ENCODE measurements around the gene SDR42E1. TPM values are rescaled to one million over a fixed set of nuclear protein-coding genes. Genes with fewer than 3 reads are reported as not detected.
A peak's percentile ranks its signal among the peaks of the same experiment; 100 is the strongest.

The SDR42E1 gene
- total RNA-seq, 5 donors from 2014 or later (not counting 1 experiment from before 2014, with no cell fraction given), result 3.0 to 7.4 (median 5.0) TPM

DNA sequence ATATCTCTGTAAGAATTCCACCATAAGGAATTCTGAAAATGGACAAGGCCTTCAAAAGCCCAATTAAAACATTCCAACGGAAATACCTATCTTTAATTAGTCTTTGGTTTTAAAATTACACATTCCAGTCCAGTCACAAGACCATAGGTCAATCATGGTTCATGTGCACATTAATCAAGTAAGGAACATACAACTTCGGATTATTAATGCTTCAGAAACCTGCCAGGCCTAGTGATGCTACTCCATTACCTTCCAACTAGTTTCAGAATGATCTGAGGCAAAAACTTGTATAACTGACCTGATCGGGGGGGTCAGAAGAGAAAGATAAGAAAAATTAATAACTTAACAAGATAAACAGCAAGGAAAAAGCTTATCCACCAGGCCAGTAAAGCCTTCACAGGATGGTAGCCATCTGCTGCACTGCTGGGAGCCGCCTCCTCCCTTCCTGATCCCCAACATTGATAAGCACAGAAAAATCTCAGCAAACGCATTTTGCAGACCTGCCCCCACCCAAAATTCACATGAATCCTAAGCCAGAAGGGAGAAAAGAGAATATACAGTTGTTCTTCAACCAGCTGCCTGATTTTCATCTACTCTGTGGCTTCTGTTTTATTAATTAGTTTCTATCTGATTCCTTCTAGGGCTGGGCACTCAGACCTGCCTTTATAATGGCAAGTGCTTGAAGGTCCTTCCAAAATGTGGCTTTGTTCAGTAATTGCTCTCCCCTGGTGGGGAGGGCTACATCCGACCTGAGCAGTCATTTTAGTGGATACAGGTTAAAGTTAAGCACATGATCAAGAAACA lies 6.0 kb downstream of the SDR42E1 start:
- ATAC-seq (replicated peaks in 1 of 4), result no peak
- WGBS (ENCODE audit: insufficient coverage), result 100% methylated on average over 1 of the region's 6 CpGs
- H3K36me3 Mint-ChIP-seq, result peaks cover 22% of the 10 kb centered on the region

DNA sequence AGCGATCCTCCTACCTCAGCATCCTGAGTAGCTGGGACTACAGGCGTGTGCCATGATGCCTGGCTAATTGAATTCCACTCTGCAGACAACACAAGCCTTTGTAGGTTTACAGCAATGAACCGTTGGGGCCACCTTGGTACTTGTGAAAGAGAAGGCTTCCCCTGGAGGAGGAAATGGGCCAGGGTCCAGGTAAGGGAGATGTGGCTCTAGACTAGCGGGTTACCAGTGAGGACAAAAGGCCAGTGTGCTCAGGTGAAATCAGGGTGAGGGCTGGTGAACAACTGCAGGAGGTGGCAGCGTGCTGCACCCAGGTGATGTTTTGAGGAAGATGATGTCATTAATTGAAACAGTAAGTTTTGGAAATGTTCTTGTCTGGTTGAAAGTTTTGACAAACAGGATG lies 6.7 kb downstream of the SDR42E1 start:
- H3K27me3 Mint-ChIP-seq, result peaks cover 0 to 3% of the 10 kb centered on the region in 2 donors
- Histone ChIP-seq H3K36me3 (ENCODE audit: control insufficient read depth in 2 of 2, extremely low read depth in 1 of 2, insufficient read depth in 1 of 2, low read length in 1 of 2) (peaks cover 0 to 16% of the 10 kb centered on the region in 2 donors), H3K4me1 (ENCODE audit: control insufficient read depth in 1 of 2, extremely low read depth in 1 of 2, insufficient read depth in 2 of 2, low read length in 2 of 2) (no peaks in the 10 kb centered on the region), H3K9me3 (no peaks in the 10 kb centered on the region), H3K4me3 (ENCODE audit: control insufficient read depth in 1 of 2, extremely low read depth in 1 of 2, low read length in 1 of 2) (no peak overlapping the region), H3K27me3 (replicated peaks in 1 of 2; ENCODE audit: control insufficient read depth in 2 of 2, extremely low read depth in 1 of 2, insufficient read depth in 2 of 2, low read length in 1 of 2) (no peaks in the 10 kb centered on the region), H3K27ac (ENCODE audit: low read length) (no peak overlapping the region)
- H3K4me3 Mint-ChIP-seq, result no peak overlapping the region
- H3K4me1 Mint-ChIP-seq, result peaks cover 0 to 16% (median 7%) of the 10 kb centered on the region in 3 donors
- ChIA-PET POLR2A (no interaction called here), CTCF (no interaction called here)
- peaks cover 0 to 8% (median 0%) of the 10 kb centered on the region in 3 donors for H3K9me3 Mint-ChIP-seq
- H3K36me3 Mint-ChIP-seq, result peaks cover 23% of the 10 kb centered on the region
- DNase-seq (no peak), ATAC-seq (replicated peaks in 1 of 4) (no peak)
- 93% methylated on average over 3 of the region's 5 CpGs for WGBS (ENCODE audit: insufficient coverage)
- H3K27ac Mint-ChIP-seq, result peak overlapping the region in 1 of 2 donors; percentile 13

More for the DNA sequence above, 6.0 kb downstream of the SDR42E1 start:
- H3K27ac Mint-ChIP-seq, result no peak overlapping the region
- ChIA-PET CTCF (interaction anchor here in 1 of 2 donors (0.5 kb wide), 1 partner anchor 112 kb away, joined by 3 read pairs; no protein-coding TSS in a partner anchor), POLR2A (no interaction called here)
- H3K4me3 Mint-ChIP-seq, result no peak overlapping the region
- Histone ChIP-seq H3K4me3 (ENCODE audit: control insufficient read depth in 1 of 2, extremely low read depth in 1 of 2, low read length in 1 of 2) (no peak overlapping the region), H3K9me3 (no peaks in the 10 kb centered on the region), H3K27ac (ENCODE audit: low read length) (no peak overlapping the region), H3K36me3 (ENCODE audit: control insufficient read depth in 2 of 2, extremely low read depth in 1 of 2, insufficient read depth in 1 of 2, low read length in 1 of 2) (peaks cover 0 to 10% of the 10 kb centered on the region in 2 donors), H3K27me3 (replicated peaks in 1 of 2; ENCODE audit: control insufficient read depth in 2 of 2, extremely low read depth in 1 of 2, insufficient read depth in 2 of 2, low read length in 1 of 2) (no peaks in the 10 kb centered on the region), H3K4me1 (ENCODE audit: control insufficient read depth in 1 of 2, extremely low read depth in 1 of 2, insufficient read depth in 2 of 2, low read length in 2 of 2) (no peaks in the 10 kb centered on the region)
- peaks cover 0 to 8% (median 0%) of the 10 kb centered on the region in 3 donors for H3K9me3 Mint-ChIP-seq
- peaks cover 0 to 3% of the 10 kb centered on the region in 2 donors for H3K27me3 Mint-ChIP-seq
- no peak for DNase-seq
- H3K4me1 Mint-ChIP-seq, result peaks cover 0 to 20% (median 7%) of the 10 kb centered on the region in 3 donors

DNA sequence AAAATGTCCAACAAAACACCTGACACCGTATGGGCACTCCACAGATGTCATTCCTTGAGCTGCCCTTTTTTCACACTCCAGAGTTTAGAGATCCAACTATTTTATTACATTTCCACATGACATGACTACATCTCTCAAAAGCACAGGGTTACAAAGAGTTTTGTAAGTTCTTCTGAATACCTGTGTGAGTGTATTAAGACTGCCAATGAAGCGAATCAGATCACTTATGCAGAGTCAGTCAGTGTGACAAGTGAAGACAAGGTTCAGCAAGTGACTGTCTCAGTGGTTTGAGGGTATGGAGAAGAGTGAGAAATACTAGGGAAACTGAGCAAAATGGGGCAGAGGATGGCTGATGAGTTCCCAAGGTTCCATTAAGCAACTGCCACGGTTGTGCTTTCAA lies 8.4 kb downstream of the SDR42E1 start:
- Histone ChIP-seq H3K4me1 (ENCODE audit: control insufficient read depth in 1 of 2, extremely low read depth in 1 of 2, insufficient read depth in 2 of 2, low read length in 2 of 2) (no peaks in the 10 kb centered on the region), H3K9me3 (no peaks in the 10 kb centered on the region), H3K36me3 (ENCODE audit: control insufficient read depth in 2 of 2, extremely low read depth in 1 of 2, insufficient read depth in 1 of 2, low read length in 1 of 2) (peaks cover 0 to 32% of the 10 kb centered on the region in 2 donors), H3K27me3 (replicated peaks in 1 of 2; ENCODE audit: control insufficient read depth in 2 of 2, extremely low read depth in 1 of 2, insufficient read depth in 2 of 2, low read length in 1 of 2) (no peaks in the 10 kb centered on the region), H3K27ac (ENCODE audit: low read length) (no peak overlapping the region), H3K4me3 (ENCODE audit: control insufficient read depth in 1 of 2, extremely low read depth in 1 of 2, low read length in 1 of 2) (no peak overlapping the region)
- Mint-ChIP-seq H3K36me3 (peaks cover 19% of the 10 kb centered on the region), H3K27ac (no peak overlapping the region), H3K9me3 (peaks cover 0 to under 1% (median 0%) of the 10 kb centered on the region in 3 donors), H3K4me1 (peaks cover 0 to 11% (median 7%) of the 10 kb centered on the region in 3 donors), H3K4me3 (no peak overlapping the region), H3K27me3 (peaks cover 0 to 3% of the 10 kb centered on the region in 2 donors)
- ChIA-PET POLR2A (no interaction called here), CTCF (no interaction called here)
- no peak for ATAC-seq (replicated peaks in 1 of 4)
- no peak for DNase-seq
- 87% methylated on average over 3 of the region's 3 CpGs for WGBS (ENCODE audit: insufficient coverage)

DNA sequence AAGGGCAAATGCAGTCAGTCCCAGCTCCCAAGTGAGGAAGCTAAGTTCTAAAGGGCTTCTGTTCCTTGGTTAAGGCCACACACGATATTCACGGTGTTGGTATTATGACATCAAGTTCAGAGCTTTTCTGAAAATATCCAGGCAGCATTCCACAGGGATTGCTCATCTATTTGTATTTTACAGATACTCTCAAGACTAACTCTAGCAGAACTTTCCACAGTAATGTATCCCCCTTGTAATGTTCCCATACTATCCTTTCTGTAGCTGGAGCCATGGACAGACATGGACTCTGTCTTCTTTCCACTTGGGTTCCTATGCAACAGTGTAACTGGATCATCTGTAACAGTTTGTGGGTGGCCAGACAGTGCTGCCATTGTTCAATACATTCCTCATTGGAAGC lies 13.5 kb downstream of the SDR42E1 start:
- H3K36me3 ChIP-seq (ENCODE audit: control insufficient read depth in 2 of 2, extremely low read depth in 1 of 2, insufficient read depth in 1 of 2, low read length in 1 of 2), result peaks cover 3 to 39% of the 10 kb centered on the region in 2 donors
- POLR2A ChIA-PET, result no interaction called here
- H3K9me3 Mint-ChIP-seq, result no peaks in the 10 kb centered on the region
- no peak overlapping the region for H3K4me3 ChIP-seq (ENCODE audit: control insufficient read depth in 1 of 2, extremely low read depth in 1 of 2, low read length in 1 of 2)
- peaks cover 0 to 4% (median 0%) of the 10 kb centered on the region in 3 donors for H3K4me1 Mint-ChIP-seq
- CTCF ChIA-PET, result no interaction called here
- ATAC-seq (replicated peaks in 1 of 4), result no peak
- H3K27me3 ChIP-seq (replicated peaks in 1 of 2; ENCODE audit: control insufficient read depth in 2 of 2, extremely low read depth in 1 of 2, insufficient read depth in 2 of 2, low read length in 1 of 2), result no peaks in the 10 kb centered on the region
- peaks cover 15% of the 10 kb centered on the region for H3K36me3 Mint-ChIP-seq
- no peak overlapping the region for H3K27ac Mint-ChIP-seq
- no peak overlapping the region for H3K4me3 Mint-ChIP-seq
- 100% methylated on average over 2 of the region's 2 CpGs for WGBS (ENCODE audit: insufficient coverage)
- H3K27me3 Mint-ChIP-seq, result peaks cover 0 to 3% of the 10 kb centered on the region in 2 donors
- no peaks in the 10 kb centered on the region for H3K9me3 ChIP-seq
- no peak overlapping the region for H3K27ac ChIP-seq (ENCODE audit: low read length)
- H3K4me1 ChIP-seq (ENCODE audit: control insufficient read depth in 1 of 2, extremely low read depth in 1 of 2, insufficient read depth in 2 of 2, low read length in 2 of 2), result no peaks in the 10 kb centered on the region
- DNase-seq, result no peak

DNA sequence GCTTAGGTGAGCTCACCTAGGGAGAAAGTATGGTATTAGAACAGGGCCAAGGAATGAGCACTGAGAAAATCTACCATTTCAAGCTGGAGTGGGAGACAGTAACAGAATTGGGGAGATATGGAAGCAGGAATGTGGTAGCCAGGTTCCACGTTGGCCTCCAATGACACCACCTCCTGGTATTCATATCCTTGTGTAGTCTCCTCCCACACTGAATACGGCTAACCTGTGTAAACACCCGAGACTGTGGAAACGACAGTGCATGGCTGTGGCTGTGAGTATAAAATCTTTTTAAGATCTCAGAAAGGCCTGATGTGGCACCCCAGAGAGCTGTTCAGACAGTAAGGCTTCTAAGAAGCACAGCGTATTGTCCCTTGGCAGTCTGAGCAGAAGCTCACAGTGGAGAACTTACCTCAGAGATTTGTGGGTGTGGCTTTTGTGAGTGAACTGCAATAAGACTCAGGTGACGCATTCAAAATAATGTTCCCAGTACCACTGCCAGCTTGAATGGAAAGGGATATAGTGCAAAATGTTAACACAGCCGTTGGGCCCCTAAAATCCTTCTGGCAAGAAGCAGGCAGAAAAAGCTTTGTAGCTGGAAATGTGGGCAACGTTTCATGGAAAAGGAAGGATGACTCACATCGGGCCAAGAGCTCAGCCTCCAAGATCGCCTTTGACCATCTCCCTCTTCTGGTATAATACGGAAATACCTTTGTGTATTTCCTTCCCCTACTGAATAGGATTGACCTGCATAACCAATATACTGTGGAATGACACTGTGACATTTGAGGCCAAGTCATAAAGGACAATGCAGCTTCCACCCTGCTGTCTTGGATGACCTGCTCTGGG lies 14.4 kb downstream of the SDR42E1 start:
- Mint-ChIP-seq H3K4me1 (peaks cover 0 to 4% (median 0%) of the 10 kb centered on the region in 3 donors), H3K27ac (no peak overlapping the region), H3K27me3 (peaks cover 0 to 2% of the 10 kb centered on the region in 2 donors), H3K36me3 (peaks cover 15% of the 10 kb centered on the region), H3K4me3 (no peak overlapping the region), H3K9me3 (no peaks in the 10 kb centered on the region)
- H3K36me3 ChIP-seq (ENCODE audit: control insufficient read depth in 2 of 2, extremely low read depth in 1 of 2, insufficient read depth in 1 of 2, low read length in 1 of 2), result peaks cover 3 to 37% of the 10 kb centered on the region in 2 donors
- DNase-seq (no peak), ATAC-seq (replicated peaks in 1 of 4) (no peak)
- H3K27me3 ChIP-seq (replicated peaks in 1 of 2; ENCODE audit: control insufficient read depth in 2 of 2, extremely low read depth in 1 of 2, insufficient read depth in 2 of 2, low read length in 1 of 2), result no peaks in the 10 kb centered on the region
- H3K4me1 ChIP-seq (ENCODE audit: control insufficient read depth in 1 of 2, extremely low read depth in 1 of 2, insufficient read depth in 2 of 2, low read length in 2 of 2), result no peaks in the 10 kb centered on the region
- no peak overlapping the region for H3K27ac ChIP-seq (ENCODE audit: low read length)
- POLR2A ChIA-PET, result no interaction called here
- no peak overlapping the region for H3K4me3 ChIP-seq (ENCODE audit: control insufficient read depth in 1 of 2, extremely low read depth in 1 of 2, low read length in 1 of 2)
- H3K9me3 ChIP-seq, result no peaks in the 10 kb centered on the region
- WGBS (ENCODE audit: insufficient coverage), result 82% methylated on average over 5 of the region's 11 CpGs
- CTCF ChIA-PET, result no interaction called here

DNA sequence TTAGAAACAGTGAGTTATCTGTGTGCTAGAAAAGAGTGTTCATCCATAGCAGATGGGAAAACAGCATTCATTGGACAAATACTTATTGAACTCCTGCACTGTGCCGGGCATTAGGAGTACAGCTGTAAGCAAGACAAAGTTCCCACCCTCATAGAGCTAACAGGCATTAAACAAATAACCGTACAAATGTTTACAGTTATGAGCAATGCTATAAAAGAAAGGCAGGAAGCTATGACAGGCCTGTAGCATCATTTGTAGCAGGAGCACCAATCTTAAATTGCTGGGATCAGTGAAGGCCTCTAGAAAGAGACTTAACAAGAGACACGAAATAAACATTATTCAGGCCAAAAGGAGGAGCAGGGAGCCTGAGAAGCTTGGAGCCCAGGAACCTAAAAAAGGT lies 15.6 kb downstream of the SDR42E1 start:
- Mint-ChIP-seq H3K27ac (no peak overlapping the region), H3K4me3 (no peak overlapping the region), H3K36me3 (peaks cover 15% of the 10 kb centered on the region), H3K9me3 (no peaks in the 10 kb centered on the region), H3K4me1 (peaks cover 0 to 4% (median 0%) of the 10 kb centered on the region in 3 donors), H3K27me3 (no peaks in the 10 kb centered on the region)
- Histone ChIP-seq H3K9me3 (no peaks in the 10 kb centered on the region), H3K4me3 (ENCODE audit: control insufficient read depth in 1 of 2, extremely low read depth in 1 of 2, low read length in 1 of 2) (no peak overlapping the region), H3K36me3 (ENCODE audit: control insufficient read depth in 2 of 2, extremely low read depth in 1 of 2, insufficient read depth in 1 of 2, low read length in 1 of 2) (peaks cover 3 to 37% of the 10 kb centered on the region in 2 donors), H3K27me3 (replicated peaks in 1 of 2; ENCODE audit: control insufficient read depth in 2 of 2, extremely low read depth in 1 of 2, insufficient read depth in 2 of 2, low read length in 1 of 2) (no peaks in the 10 kb centered on the region), H3K27ac (ENCODE audit: low read length) (no peak overlapping the region), H3K4me1 (ENCODE audit: control insufficient read depth in 1 of 2, extremely low read depth in 1 of 2, insufficient read depth in 2 of 2, low read length in 2 of 2) (no peaks in the 10 kb centered on the region)
- CTCF ChIA-PET, result no interaction called here
- DNase-seq, result no peak
- 80% methylated on average over 2 of the region's 3 CpGs for WGBS (ENCODE audit: insufficient coverage)
- POLR2A ChIA-PET, result no interaction called here
- ATAC-seq (replicated peaks in 1 of 4), result no peak
